GM19035 (cell line): ENCODE measurements around the gene RASIP1.
"Not testable (repeated sequence)": the region's sequence is repeated elsewhere in the genome, so short reads cannot be mapped to it uniquely, and the experiment has no call there.

Experiments used
- ATAC-seq: cut with Tn5 transposase; IDR thresholded peaks from one replicate; pipeline ENCODE4 v1.9.1; 2021; ENCODE audit not compliant: unreplicated experiment

Gene RASIP1

DNA sequence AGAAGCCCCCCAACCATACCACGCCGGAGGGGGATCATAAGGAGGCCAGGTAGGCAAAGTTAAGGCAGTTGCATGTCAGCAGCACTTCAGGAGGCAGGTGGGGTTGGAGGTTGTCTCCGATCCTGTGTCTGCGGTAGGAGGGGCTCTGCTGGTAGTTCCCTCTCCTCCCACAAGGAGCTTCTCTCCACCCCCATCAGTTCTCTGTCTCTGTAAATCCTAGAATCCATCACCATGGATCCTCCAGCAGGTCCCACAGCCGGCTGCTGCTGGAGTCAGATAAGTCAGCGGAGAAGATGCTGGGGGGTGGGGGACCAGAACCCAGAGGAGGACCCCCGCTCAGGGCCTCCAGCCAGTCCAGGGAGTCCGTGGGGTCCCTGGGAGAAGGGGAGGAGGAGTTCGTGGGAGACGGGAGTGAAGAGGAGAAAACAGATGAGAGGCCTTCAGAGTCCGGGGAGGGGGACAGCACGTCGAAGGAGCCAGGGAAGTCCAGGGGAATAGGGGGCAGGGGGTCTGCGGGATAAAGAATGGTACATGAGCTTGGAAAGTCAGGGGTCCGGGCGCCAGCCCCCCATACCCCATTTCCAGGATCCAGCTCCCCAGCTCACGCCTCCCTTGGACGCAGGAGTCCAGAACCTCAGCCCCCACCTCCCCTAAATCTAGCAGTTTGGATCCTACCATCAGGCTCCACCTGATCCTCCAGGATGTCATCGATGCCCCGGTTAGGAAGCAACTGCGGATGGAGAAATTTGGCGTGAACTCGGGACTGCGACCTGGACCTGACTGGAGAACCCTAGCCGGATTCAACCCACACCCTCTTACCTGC is 27.2 kb downstream of the RASIP1 start:
- ATAC-seq, result no peak

DNA sequence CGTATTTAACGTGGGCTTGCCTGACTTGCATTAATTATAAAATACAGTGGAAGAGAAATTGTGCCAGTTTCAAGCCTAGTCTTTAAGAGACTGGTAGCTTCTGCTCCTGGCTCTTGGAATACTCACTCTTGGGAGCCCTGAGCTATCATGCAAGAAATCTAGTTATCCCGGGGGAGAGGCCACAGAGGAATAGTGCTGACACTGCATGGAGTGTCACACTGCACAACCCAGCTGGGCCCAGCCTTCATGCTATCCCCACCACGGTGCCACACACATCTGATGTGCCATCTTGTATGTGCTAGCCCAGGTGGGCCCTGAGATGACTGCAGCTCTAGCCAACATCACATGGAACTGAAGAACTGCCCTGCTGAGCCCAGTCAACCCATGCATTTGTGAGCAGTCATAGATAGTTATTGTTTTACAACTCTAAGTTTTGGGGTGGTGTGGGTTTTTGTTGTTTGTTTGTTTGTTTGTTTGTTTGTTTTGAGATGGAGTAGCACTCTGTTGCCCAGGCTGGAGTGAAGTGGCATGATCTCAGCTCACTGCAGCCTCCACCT is 29.2 kb downstream of the RASIP1 start:
- no peak for ATAC-seq

DNA sequence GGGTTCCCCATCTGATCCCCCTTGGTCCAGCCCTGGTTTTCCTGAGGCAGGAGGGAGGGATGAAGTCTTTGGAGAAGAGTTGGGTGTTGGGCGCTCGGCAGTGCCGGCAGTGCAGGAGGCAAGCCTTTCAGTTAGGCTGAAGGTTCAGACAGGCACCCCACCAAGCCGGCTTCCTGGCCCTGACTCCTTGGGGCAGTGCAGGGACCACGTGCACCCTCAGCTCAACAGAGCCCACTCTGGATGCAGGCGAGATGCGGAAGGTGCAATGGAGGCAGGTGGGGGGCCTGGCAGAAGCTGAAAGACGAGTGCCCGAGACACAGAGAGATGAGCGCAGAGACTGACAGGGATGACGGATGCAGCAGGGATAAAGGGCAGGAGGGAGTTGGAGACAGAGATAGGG is 31.9 kb downstream of the RASIP1 start:
- no peak for ATAC-seq

DNA sequence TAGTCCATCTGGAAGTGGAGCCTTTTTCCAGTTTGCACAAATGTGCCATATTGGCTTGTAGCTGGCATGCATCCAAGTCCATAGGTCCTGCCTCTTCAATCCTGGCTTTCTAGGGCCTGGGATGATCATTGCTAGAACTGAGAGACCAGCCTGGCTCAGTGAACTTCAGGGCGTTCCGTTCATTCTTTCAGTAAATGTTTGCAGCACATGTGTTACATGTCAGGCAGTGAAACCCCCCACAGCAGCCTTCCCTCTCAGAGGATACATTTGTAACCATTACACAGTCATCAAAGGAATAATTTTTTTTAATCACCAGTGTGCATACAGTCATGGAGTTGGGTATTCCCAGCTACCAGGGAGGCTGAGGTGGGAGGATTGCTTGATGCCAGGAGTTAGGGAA is 35.0 kb downstream of the RASIP1 start:
- ATAC-seq, result no peak

DNA sequence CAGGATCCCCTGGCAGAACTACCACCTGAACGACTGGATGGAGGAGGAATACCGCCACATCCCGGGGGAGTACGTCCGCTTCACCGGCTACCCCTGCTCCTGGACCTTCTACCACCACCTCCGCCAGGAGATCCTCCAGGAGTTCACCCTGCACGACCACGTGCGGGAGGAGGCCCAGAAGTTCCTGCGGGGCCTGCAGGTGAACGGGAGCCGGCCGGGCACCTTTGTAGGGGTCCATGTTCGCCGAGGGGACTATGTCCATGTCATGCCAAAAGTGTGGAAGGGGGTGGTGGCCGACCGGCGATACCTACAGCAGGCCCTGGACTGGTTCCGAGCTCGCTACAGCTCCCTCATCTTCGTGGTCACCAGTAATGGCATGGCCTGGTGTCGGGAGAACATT is 37.1 kb downstream of the RASIP1 start:
- ATAC-seq, result no peak

DNA sequence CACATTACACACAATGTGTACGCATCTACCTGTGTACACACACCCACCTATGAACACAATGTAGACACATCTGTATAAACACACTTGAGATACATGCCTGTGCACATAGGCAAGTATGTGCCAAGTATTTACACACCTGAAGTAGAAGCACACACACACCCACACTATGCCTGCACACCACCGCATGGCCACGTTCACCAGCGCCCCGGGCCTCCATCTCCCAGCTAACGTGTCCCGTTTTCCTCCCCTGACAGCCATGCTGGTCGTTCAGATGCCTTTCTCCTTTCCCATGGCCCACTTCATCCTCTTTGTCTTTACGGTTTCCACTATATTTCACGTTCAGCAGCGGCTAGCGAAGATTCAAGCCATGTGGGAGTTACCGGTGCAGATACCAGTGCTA is 37.7 kb downstream of the RASIP1 start:
- ATAC-seq, result no peak

DNA sequence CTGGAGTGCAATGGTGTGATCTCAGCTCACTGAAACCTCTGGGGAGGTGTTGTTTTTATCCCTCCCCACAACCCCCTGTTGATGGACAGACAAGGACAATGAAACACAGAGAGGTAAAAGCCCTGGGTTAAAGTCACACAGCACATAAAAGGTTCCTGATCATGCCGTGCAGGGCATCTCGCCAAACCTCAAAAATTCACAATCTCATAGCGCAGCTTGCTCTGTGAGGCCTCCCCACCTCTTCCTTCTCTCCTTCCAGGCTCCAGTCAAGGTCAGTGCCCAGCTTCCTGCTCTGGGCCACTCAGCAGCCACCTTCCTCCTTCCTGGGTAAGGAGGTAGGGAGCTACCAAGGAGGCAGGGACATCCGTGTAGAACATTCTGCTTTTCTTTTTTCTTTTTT is 42.4 kb downstream of the RASIP1 start:
- no peak for ATAC-seq

DNA sequence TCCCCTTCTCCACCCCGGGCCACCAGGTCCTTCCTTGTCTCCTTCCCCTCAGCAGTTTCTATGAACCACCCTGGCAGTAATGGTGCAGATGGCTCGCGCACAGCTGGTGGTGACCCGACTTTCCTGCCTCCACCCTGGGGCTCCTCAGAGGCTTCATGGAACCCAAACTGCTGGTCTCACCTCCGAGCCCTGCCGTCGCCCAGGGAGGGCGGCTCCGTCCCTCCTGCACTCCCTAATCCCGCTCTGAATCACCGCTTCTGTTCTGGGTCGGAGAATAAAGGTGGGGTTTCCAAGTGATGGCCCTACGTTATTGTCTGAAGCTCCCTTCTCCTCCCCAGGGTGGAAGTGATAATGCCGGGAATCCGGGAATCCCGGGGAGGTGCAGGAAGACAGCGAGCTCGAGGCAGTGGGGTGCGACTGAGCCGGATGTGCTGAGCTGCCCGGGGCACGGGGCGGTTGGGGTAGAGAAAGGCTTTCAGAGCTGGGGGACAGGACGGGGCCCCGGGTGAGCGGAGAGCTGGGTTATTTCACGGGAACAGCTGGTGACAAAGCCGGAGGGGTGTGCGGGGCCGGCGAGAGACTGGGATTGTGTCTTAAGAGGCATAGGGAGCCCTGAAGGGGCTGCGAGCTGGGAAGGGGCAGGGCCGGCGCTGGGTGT is 43.9 kb downstream of the RASIP1 start:
- no peak for ATAC-seq

DNA sequence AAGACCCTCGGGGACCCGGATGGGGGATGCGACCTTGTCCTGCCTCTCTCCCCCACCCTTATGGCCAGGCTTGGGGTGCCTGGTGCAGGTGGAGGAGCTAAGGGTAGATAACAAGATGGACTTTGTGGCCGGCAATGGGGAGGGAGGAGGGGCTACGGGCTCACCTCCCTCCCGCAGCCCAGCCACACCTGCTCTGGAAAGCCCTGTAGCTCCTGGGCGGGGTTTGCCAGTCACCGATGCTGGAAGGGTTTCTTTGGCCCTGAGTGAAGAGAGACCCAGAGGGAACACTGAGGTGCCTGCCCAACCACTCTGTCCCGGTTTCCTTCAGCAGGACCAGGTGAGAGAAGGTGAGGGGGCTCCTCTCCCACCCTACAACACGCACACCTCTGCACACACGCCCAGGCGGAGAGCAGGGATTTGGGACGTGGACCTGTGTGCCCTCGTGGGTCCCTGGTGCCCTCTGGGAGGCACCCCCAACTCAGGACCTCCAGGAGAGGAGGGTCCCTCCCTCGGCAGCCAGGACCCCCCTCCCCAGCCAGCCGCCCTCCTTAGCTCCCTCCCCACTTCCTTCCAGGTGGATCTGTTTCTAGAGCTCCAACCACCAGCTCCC is 44.6 kb downstream of the RASIP1 start, which contains the start of gene FUT2:
Gene FUT2, plus strand, starts transcription at position 229 of the 610 bp plus-strand sequence. CDS start 6,986 bp downstream, outside the sequence.
- no peak for ATAC-seq

DNA sequence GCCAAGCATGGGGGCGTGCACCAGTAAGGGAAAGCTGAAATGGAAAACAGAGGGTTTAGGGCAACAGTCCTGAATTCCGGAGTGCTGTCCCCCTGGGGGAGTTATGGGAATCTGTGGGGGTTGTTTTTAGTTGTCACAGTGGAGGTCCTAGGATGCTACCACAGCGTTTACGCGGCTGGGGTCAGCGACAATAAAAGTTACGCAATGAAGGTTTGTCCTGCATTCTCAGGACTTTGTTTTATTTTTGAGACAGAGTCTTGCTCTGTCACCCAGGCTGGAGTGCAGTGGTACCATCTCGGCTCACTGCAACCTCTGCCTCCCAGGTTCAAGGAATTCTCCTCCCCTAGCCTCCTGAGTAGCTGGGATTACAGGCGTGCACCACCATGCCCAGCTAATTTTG is 46.8 kb downstream of the RASIP1 start:
- not testable (repeated sequence) for ATAC-seq

DNA sequence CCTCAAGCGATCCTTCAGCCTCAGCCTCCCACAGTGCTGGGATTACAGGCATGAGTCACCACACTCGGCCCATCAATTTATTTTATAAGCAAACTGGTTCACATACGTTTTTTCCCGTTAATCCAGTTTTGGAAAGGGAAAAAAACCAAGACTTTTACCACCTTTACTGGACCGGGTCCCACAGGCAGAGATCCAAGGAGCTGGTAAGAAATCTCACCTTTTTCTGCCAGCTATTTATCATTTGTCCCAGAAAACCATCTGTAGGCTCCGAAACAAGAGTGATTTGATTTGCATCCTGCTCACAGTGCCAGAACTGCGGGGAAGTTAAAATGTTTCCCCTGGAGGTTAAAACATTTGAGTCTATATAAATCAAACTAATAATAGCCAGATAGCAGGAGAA is 51.0 kb downstream of the RASIP1 start:
- ATAC-seq, result no peak

DNA sequence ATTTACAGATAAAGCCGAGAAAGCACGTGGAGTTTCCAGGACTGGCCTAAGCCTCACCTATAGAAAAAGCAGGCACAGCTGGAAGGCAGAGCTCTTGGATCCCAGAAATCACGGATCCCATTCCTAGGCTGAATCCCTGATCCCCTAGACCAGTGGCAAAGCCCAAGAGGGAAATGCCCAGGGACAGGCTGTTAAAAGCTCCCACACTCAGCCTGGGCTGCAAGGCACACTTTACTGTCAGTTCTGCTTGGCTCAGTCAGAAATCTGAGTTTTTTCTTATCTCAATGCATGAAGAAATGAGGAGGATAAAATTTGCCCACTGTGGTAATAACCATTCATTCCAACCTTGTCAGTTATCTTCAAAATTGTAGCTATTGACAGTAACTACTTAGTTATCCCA is 52.6 kb downstream of the RASIP1 start:
- ATAC-seq, result no peak

DNA sequence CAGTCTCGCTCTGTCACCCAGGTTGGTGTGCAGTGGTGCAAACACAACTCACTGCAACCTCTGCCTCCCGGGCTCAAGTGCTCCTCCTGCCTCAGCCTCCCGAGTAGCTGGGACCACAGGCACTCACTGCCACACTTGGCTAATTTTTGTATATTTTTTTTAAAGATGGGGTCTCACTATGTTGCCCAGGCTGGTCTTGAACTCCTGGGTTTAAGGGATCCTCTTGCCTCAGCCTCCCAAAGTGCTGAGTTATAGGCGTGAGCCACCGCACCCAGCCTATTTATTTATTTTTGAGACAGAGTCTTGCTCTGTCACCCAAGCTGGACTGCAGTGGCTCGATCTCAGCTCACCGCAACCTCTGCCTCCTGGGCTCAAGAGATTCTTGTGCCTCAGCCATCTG is 53.8 kb downstream of the RASIP1 start:
- not testable (repeated sequence) for ATAC-seq

DNA sequence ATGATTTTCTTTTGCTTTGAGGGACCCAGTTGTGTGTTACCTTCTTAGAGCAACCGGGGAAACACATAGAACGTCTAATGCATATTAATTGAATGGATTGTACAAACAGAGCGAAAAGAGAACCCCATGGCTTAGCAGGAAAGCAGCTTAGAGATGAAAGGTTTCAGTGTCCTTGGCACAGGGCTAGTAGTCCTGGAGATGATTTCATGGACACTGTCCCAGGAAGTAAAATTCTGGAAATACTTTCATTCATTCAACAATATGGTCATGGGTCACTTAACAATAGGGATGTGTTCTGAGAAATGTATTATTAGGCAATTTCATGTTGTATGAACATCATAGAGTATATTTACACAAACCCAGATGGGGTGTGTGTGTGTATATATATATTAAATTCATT is 54.3 kb downstream of the RASIP1 start:
- no peak for ATAC-seq

DNA sequence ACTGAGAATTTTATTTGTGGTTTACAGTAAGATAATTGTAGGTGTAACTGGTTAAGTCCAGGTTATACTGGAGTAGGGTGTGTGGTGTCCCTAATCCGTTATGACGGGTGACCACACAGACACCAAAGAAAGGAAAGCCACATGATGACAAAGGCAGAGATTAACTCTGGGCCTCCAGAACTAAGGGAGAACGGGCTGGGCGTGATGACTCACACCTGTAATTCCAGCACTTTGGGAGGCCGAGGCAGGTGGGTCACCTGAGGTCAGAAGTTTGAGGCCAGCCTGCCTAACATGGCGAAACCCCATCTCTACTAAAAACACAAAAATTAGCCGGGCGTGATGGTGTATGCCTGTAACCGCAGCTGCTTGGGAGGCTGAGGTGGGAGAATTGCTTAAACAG is 54.8 kb downstream of the RASIP1 start:
- ATAC-seq, result no peak

DNA sequence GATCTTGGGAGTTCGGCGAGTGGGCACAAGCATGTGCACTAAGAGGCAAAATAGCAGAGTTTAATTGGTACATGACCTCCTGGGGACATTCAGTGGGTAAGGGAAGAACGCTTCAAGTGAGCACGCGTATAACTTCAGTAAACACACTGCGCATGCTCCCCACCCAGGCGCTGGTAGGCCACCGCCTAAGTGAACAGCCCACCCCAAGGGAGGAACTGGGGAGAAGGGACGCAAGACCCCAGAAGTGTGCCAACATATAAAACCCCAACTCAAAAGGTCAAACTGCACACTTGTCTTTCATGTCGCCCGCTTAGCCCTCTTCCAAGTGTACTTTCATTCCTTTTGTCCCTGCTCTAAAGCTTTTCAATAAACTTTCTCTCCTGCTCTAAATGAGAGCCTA is 57.1 kb downstream of the RASIP1 start:
- no peak for ATAC-seq

DNA sequence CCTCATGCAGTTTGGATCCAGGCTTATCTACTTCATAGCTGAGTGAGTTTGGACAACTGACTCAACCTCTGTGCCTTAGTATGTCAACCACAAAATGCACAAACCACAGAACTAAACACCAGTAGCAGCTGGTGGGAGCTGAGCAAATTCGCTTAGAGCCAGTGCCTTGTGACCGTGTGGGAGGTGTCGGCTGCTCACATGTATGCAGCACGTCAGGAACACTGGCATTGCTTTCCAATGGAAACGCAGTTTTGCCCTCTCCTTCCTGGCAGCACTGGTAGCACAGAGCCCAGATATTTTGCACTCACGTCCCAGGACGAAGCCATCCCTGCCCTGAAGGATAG is 59.3 kb downstream of the RASIP1 start:
- ATAC-seq, result no peak

DNA sequence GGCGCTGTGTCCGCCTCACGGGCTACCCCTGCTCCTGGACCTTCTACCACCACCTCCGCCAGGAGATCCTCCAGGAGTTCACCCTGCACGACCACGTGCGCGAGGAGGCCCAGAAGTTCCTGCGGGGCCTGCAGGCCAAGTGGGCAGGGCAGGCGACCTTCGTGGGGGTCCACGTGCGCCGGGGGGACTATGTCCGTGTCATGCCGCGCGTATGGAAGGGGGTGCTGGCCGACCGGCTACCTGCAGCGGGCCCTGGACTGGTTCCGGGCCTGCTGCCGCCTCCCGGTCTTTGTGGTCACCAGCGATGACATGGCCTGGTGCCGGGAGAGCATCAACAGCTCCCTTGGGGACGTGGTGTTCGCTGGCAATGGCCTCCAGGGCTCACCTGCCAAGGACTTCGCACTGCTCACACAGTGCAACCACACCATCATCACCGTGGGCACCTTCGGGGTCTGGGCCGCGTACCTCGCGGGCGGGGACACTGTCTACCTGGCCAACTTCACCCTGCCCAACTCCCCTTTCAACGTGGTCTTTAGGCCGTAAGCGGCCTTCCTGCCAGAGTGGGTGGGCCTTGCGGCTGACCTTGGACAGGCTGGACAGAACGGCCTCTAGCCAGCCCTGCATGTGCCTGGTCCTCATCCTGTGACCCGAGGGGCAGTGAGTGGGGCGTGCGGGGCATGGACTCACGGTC is 59.8 kb downstream of the RASIP1 start:
- ATAC-seq, result no peak

DNA sequence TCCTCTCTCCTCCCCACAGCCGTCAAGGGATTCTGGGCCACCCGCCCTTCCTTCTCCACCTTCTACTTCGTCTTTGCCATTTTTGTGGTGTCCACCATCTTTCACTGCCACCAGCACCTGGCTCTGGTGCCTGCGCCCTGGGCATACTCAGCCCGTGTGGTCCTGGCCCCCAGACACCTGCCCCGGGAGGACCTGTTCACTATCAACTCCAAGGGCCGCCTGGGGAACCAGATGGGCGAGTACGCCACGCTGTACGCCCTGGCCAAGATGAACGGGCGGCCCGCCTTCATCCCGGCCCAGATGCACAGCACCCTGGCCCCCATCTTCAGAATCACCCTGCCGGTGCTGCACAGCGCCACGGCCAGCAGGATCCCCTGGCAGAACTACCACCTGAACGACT is 60.4 kb downstream of the RASIP1 start:
- ATAC-seq, result not testable (repeated sequence)

DNA sequence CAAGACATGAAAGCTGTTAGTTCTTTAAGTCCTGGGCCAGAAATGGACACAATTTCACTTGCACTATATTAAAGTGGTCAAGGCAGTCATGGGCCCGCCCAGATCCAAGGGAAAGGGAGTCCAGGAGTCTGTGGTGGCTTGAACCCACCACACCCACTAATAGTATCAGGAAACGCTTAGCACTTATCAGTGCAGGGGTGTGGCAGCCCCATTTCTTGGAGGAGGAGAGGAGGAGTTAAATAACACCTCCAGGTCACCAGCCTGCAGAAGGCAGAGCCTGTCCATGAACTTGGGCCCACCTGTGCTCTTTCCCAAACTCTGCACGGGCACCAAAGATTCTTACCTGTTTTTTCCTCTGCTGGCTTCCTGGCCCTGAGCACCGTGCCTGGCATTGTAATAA is 62.2 kb downstream of the RASIP1 start:
- no peak for ATAC-seq

DNA sequence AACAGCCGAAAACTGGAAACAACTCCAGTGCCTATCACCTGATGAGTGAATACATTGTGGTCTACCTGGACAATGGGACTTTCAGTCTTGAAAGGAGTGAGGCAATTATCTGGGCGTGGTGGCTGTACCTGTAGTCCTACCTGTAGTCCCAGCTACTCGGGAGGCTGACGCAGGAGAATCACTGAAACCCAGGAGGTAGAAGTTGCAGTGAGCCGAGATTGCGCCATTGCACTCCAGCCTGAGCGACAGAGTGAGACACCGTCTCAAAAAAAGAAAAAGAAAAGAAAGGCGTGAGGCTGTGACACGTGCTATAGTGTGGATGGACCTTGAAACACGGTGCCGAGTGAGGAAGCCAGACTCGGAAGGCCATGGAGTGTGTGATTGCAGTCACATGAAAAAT is 63.5 kb downstream of the RASIP1 start:
- ATAC-seq, result no peak
